Stomach (tissue), 4 donors: Measurements from ENCODE around the gene ZNF18.
"Not testable (repeated sequence)": the region's sequence is repeated elsewhere in the genome, so short reads cannot be mapped to it uniquely, and the experiment has no call there.

ENCODE experiments used
- CTCF ChIP-seq, 7 experiments: fragments of 450-650 bp in 4 of 7; fragments of 200-600 bp in 3 of 7; sonication (generic) in 3 of 7; IDR thresholded peaks; one replicate each; pipeline ENCODE4 v1.5.1; 2016 to 2019; ENCODE audit warnings: antibody characterized with exemption in 7 of 7, control low read depth in 2 of 7, mild to moderate bottlenecking in 1 of 7
- EP300 ChIP-seq: sonication (generic); formaldehyde crosslinking; IDR thresholded peaks from one replicate; pipeline ENCODE4 v1.6.1; 2017; ENCODE audit warnings: antibody characterized with exemption
- POLR2A ChIP-seq, 4 donors: fragments of 450-650 bp; IDR thresholded peaks; one replicate each; pipeline ENCODE4 v1.6.1; 2016; ENCODE audit warnings: antibody characterized with exemption in 4 of 4, control low read depth in 2 of 4, mild to moderate bottlenecking in 1 of 4, moderate library complexity in 1 of 4
- POLR2AphosphoS5 ChIP-seq, 3 donors: sonication (generic); formaldehyde crosslinking; IDR thresholded peaks; one replicate each; pipeline ENCODE4 v1.6.1; 2016; ENCODE audit warnings: antibody characterized with exemption in 3 of 3

- not testable (repeated sequence) for TF ChIP-seq POLR2AphosphoS5 (IDR thresholded peaks at IDR 0.05); CTCF (IDR thresholded peaks at IDR 0.05); POLR2A (IDR thresholded peaks at IDR 0.05); EP300
These were observed 47.7 kb downstream of the ZNF18 start for GRCh38 chr17:11949571-11949970.
